HepG2 (cell line): ENCODE results near the gene PAEP. TPM values are rescaled to one million over a fixed set of nuclear protein-coding genes. Genes with fewer than 3 reads are reported as not detected.

Experiments
- ATAC-seq: fragments of 200-7000 bp; cut with Tn5 transposase; 3 replicates; pipeline ENCODE4 v1.9.1; 2020; ENCODE audit warnings: mild to moderate bottlenecking, moderate library complexity
- BruUV-seq: library from RNA; stranded (reverse); fragments of 400-500 nt; replicated peaks from 2 replicates; lab custom pipeline; 2021; lab: Mats Ljungman, UMichigan
- CTCF ChIA-PET: fragments of 300-600 bp; formaldehyde crosslinking; extraction: SDS; loops from one replicate; lab custom pipeline; 2021; ENCODE audit warnings: low total read pairs, inconsistent platforms, low intra/inter-chr PET ratio; lab: Yijun Ruan, JAX
- POLR2A ChIA-PET: fragments of 350-600 bp; sonication (Branson Sonifier 250); formaldehyde crosslinking; loops from one replicate; lab custom pipeline; 2020; ENCODE audit warnings: antibody characterized with exemption, inconsistent platforms; lab: Yijun Ruan, JAX
- DNase-seq: peaks from one replicate; pipeline ENCODE4 v3.0.0-alpha.2; 2015; ENCODE audit warnings: low spot score
- FAIRE-seq: peaks from 3 replicates; lab custom pipeline; 2011; peaks lifted over from hg19 to GRCh38; lab: Jason Lieb, UNC
- H2AFZ ChIP-seq: one replicate; pipeline ENCODE4 v1.6.1; 2011; ENCODE audit warnings: low read length, inconsistent platforms
- H3K27ac ChIP-seq: fragments of 300-600 bp; 3 replicates; pipeline ENCODE4 v1.8.0; 2011; ENCODE audit warnings: mixed run types, mild to moderate bottlenecking, mixed read lengths, low read length, inconsistent platforms; ENCODE audit not compliant: insufficient read depth; ENCODE audit errors: extremely low read length
- H3K27me3 ChIP-seq, 2 experiments: fragments of 200-600 bp in 1 of 2; 2 replicates in 1 of 2; 3 replicates in 1 of 2; pipeline versions ENCODE4 v1.6.0 to v1.8.0; 2011; ENCODE audit warnings: low read length in 2 of 2, mild to moderate bottlenecking in 2 of 2, moderate library complexity in 2 of 2, inconsistent platforms in 1 of 2; ENCODE audit not compliant: insufficient read depth in 2 of 2, control insufficient read depth in 1 of 2
- H3K36me3 ChIP-seq, 2 experiments: fragments of 200-600 bp in 1 of 2; replicated peaks in 1 of 2; 2 replicates in 1 of 2; 3 replicates in 1 of 2; pipeline versions ENCODE4 v1.5.1 to v1.8.0; 2011; ENCODE audit warnings: low read length in 2 of 2, inconsistent platforms in 1 of 2; ENCODE audit not compliant: insufficient read depth in 2 of 2, control insufficient read depth in 1 of 2
- H3K4me1 ChIP-seq: 2 replicates; pipeline ENCODE4 v1.5.1; 2012; ENCODE audit warnings: low read length, inconsistent platforms; ENCODE audit not compliant: insufficient read depth
- H3K4me2 ChIP-seq: 2 replicates; pipeline ENCODE4 v1.6.0; 2011; ENCODE audit warnings: low read depth, low read length, inconsistent platforms
- H3K4me3 ChIP-seq, 3 experiments: fragments of 200-600 bp in 1 of 3; sonication (generic), shearing (Covaris generic) in 1 of 3; replicated peaks in 1 of 3; 2 replicates each; pipeline ENCODE4 v1.5.1; 2011 to 2016; ENCODE audit warnings: low read length in 3 of 3, inconsistent platforms in 2 of 3, low read depth in 2 of 3, mild to moderate bottlenecking in 2 of 3, control low read depth in 1 of 3, mixed read lengths in 1 of 3; ENCODE audit not compliant: insufficient read depth in 1 of 3
- H3K79me2 ChIP-seq: one replicate; pipeline ENCODE4 v1.6.1; 2011; ENCODE audit warnings: low read length, inconsistent platforms; ENCODE audit not compliant: insufficient read depth
- H3K9ac ChIP-seq: 2 replicates; pipeline ENCODE4 v1.6.0; 2011; ENCODE audit warnings: mild to moderate bottlenecking, low read depth, low read length, inconsistent platforms; ENCODE audit not compliant: insufficient read depth
- H3K9me3 ChIP-seq: 2 replicates; pipeline ENCODE4 v1.5.1; 2012; ENCODE audit warnings: mild to moderate bottlenecking, low read length
- H4K20me1 ChIP-seq: 2 replicates; pipeline ENCODE4 v1.6.0; 2011; ENCODE audit warnings: inconsistent platforms, mild to moderate bottlenecking, low read length, moderate library complexity; ENCODE audit not compliant: insufficient read depth
- CREB1 ChIP-seq, 2 experiments: fragments of 450-650 bp in 1 of 2; IDR thresholded peaks; 2 replicates each; pipeline ENCODE4 v1.6.1; 2016 to 2017; ENCODE audit warnings: control low read depth in 1 of 2, mild to moderate bottlenecking in 1 of 2, missing compliant biosample characterization in 1 of 2, missing genetic modification characterization in 1 of 2
- HNRNPLL ChIP-seq: fragments of 200-400 bp; formaldehyde crosslinking; IDR thresholded peaks from 2 replicates; pipeline ENCODE4 v1.6.1; 2017; ENCODE audit warnings: mild to moderate bottlenecking, low read depth, low read length; ENCODE audit not compliant: poor library complexity, severe bottlenecking
- HOXA7 ChIP-seq: sonication (generic); formaldehyde crosslinking; IDR thresholded peaks from 2 replicates; pipeline ENCODE4 v1.8.1; 2022; ENCODE audit warnings: mild to moderate bottlenecking, missing genetic modification reagents, moderate library complexity
- SATB2 ChIP-seq: sonication (generic); formaldehyde crosslinking; IDR thresholded peaks from 2 replicates; pipeline ENCODE4 v1.5.0; 2020; ENCODE audit warnings: missing genetic modification reagents
- SMAD3 ChIP-seq: sonication (generic); formaldehyde crosslinking; IDR thresholded peaks from 2 replicates; pipeline ENCODE4 v1.4.0; 2020; ENCODE audit warnings: missing genetic modification reagents
- SNAPC5 ChIP-seq: sonication (generic); formaldehyde crosslinking; IDR thresholded peaks from 2 replicates; pipeline ENCODE4 v1.8.1; 2023; ENCODE audit warnings: mild to moderate bottlenecking, missing genetic modification reagents, borderline replicate concordance
- TMF1 ChIP-seq: sonication (generic); formaldehyde crosslinking; IDR thresholded peaks from 2 replicates; pipeline ENCODE4 v1.8.1; 2022; ENCODE audit warnings: low read depth, missing genetic modification reagents
- ZNF549 ChIP-seq: sonication (generic); formaldehyde crosslinking; IDR thresholded peaks from 2 replicates; pipeline ENCODE4 v1.5.0; 2020; ENCODE audit warnings: missing genetic modification reagents
- ZNF557 ChIP-seq: sonication (generic); formaldehyde crosslinking; IDR thresholded peaks from 2 replicates; pipeline ENCODE4 v1.4.0; 2020; ENCODE audit warnings: missing genetic modification reagents
- ZNF816 ChIP-seq: sonication (generic); formaldehyde crosslinking; IDR thresholded peaks from 2 replicates; pipeline ENCODE4 v1.8.0; 2022; ENCODE audit warnings: missing genetic modification reagents, mild to moderate bottlenecking, borderline replicate concordance
- WGBS: methylation state at CpG from one replicate; pipeline ENCODE4 v1.1.6; 2017; ENCODE audit warnings: low lambda C conversion rate; 5-methylcytosine and 5-hydroxymethylcytosine counted together
- in situ Hi-C: cut with HindIII; loops from 2 replicates; pipeline ENCODE4 v1.10.0; 2017; ENCODE audit warnings: low pct_unique_long_range_greater_than_20kb; ENCODE audit not compliant: extremely low pct_ligation_motif_present
- intact Hi-C: fragments of 100-400 bp; cut with micrococcal nuclease; formaldehyde crosslinking; loops from one replicate; pipeline ENCODE4 v1.10.0; 2022; ENCODE audit not compliant: unreplicated experiment
- polyA plus RNA-seq, 8 experiments: library from polyadenylated mRNA; depleted of rRNA in 3 of 8; stranded (reverse) in 7 of 8; unstranded in 1 of 8; fragments of >200 nt; fragmentation: Illumina TruSeq in 4 of 8; extraction: Trizol in 4 of 8; gene quantifications; 2 replicates each; pipeline versions ENCODE4 v1.2.1 to v1.2.3, GENCODE V29; 2011 to 2016; ENCODE audit warnings: low read depth in 4 of 8, missing spikeins in 1 of 8, mixed read lengths in 1 of 8; ENCODE audit not compliant: insufficient read depth in 1 of 8
- total RNA-seq, 5 experiments: library from RNA; depleted of rRNA; stranded (reverse); fragments of >200 nt; fragmentation: Illumina TruSeq; extraction: Trizol; gene quantifications; 2 replicates each; pipeline ENCODE4 v1.2.3, GENCODE V29; 2016; ENCODE audit warnings: low read depth in 1 of 5

PAEP gene
- total and polyA plus RNA-seq, 2 of the 13 experiments (the other 11 are each of a cell fraction or from before 2014, with no cell fraction given), result 0.75 to 10.8 TPM

DNA sequence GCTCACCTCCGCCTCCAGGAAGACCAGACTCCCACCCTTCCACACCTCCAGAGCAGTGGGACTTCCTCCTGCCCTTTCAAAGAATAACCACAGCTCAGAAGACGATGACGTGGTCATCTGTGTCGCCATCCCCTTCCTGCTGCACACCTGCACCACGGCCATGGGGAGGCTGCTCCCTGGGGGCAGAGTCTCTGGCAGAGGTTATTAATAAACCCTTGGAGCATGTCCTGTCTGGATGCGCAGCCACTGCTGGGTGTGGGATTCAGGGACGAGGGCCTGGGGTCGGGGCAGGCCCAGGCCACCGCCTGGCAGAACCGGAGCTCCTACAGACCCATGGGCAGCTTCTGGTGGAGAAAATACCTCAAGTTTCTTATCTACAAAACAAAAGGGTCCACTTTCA, 5.0 kb downstream of the PAEP start:
- H3K4me2 ChIP-seq, result no peak overlapping the region
- ChIA-PET POLR2A (no interaction called here), CTCF (no interaction called here)
- H3K79me2 ChIP-seq, result no peaks in the 10 kb centered on the region
- 11% methylated on average over 10 of the region's 10 CpGs for WGBS
- ATAC-seq (no peak), FAIRE-seq (no peak), DNase-seq (no peak)
- TF ChIP-seq SATB2 (CRISPR knock-in tag) (no peak), SNAPC5 (no peak), CREB1 (IDR thresholded peaks at IDR 0.05) (peak; percentile 18; the same call in 1 of the 2 replicates), CREB1 (CRISPR knock-in tag; IDR thresholded peaks at IDR 0.05) (no peak)
- no peak overlapping the region for H3K4me3 ChIP-seq
- H3K27ac ChIP-seq, result no peak overlapping the region
- peaks cover 3 to 25% of the 10 kb centered on the region in 2 experiments; a peak in 4 of 5 replicates for H3K27me3 ChIP-seq
- intact Hi-C loops, result no loop called here
- no peaks in the 10 kb centered on the region for H3K9me3 ChIP-seq
- peaks cover 12% of the 10 kb centered on the region for H3K4me1 ChIP-seq
- in situ Hi-C loops, result no loop called here
- H2AFZ ChIP-seq, result no peak overlapping the region
- H3K36me3 ChIP-seq, result no peaks in the 10 kb centered on the region
- BruUV-seq, result no TSS peak
- no peaks in the 10 kb centered on the region for H4K20me1 ChIP-seq
- no peak overlapping the region for H3K9ac ChIP-seq

DNA sequence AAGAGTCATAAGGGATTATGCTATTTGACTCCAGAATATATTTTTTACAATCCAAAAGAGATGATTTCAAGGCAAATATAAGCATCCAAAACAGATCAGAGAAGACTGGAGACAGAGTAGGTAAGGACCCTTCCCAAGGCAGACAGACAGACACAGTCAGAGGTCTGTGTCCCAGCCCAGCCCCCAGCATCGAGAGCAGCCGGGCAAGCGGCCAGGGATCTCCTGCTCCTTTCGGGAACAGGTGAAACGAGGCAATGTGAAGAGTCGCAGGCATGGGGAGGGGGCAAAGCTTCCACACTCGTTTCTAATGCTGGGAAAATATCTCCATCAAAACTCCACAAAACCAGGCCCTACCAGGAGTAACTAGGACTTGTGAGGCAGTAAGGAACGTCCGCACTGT, 5.8 kb downstream of the PAEP start:
- POLR2A ChIA-PET, result no interaction called here
- 24% methylated on average over 9 of the region's 9 CpGs for WGBS
- Histone ChIP-seq H4K20me1 (no peaks in the 10 kb centered on the region), H3K9me3 (no peaks in the 10 kb centered on the region), H3K4me2 (no peak overlapping the region), H3K4me3 (no peak overlapping the region), H3K4me1 (peaks cover 4% of the 10 kb centered on the region), H2AFZ (no peak overlapping the region), H3K79me2 (no peaks in the 10 kb centered on the region), H3K9ac (no peak overlapping the region), H3K27ac (no peak overlapping the region), H3K27me3 (peaks cover 3 to 25% of the 10 kb centered on the region in 2 experiments; a peak in 4 of 5 replicates)
- CTCF ChIA-PET, result no interaction called here
- DNase-seq (no peak), FAIRE-seq (no peak), ATAC-seq (no peak)
- in situ Hi-C loops, result no loop called here
- BruUV-seq, result no TSS peak
- intact Hi-C loops, result no loop called here
- TF ChIP-seq HNRNPLL (no peak), ZNF816 (CRISPR knock-in tag) (no peak), TMF1 (CRISPR knock-in tag) (no peak), ZNF549 (CRISPR knock-in tag) (no peak), SMAD3 (CRISPR knock-in tag) (no peak), ZNF557 (CRISPR knock-in tag) (no peak), HOXA7 (CRISPR knock-in tag) (no peak)
- TF ChIP-seq, all 625 proteins: peak for 0
- H3K36me3 ChIP-seq, result no peaks in the 10 kb centered on the region
